Peyer's patch (tissue), 4 donors: Measurements from ENCODE around the gene LRRC25.

Experiments
- POLR2A ChIP-seq, 2 donors: fragments of 450-650 bp; IDR thresholded peaks; one replicate each; pipeline ENCODE4 v1.5.1; 2017; ENCODE audit warnings: antibody characterized with exemption in 2 of 2, mild to moderate bottlenecking in 2 of 2, moderate library complexity in 2 of 2
- TF ChIP-seq, protein P1 (sequence below), 6 experiments: fragments of 450-650 bp in 4 of 6; fragments of 200-600 bp in 2 of 6; sonication (generic) in 1 of 6; IDR thresholded peaks; one replicate each; pipeline ENCODE4 v1.5.1; 2017 to 2019; ENCODE audit warnings: antibody characterized with exemption in 6 of 6, mild to moderate bottlenecking in 3 of 6, moderate library complexity in 1 of 6

DNA sequence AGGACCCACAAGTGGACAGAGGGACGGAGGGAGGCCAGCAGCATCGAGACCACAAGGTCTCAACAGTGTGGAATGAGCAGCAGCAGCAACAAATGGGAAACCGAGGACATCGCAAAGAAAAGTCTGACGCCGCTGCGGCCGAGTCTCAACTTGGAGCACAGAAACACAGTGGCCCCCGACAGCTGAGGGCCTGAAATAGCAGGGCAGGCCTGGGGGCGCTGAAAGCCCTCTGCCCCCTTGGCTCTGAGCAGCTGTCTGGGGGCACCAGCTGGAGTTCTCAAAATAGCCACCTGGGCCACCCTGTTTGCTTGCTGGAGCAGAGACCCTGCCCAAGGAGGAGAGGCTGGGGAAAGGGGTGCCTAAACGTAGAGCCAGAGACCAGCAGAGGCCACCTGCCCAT lies 46.4 kb upstream of the LRRC25 start:
- TF ChIP-seq, protein P1, sequence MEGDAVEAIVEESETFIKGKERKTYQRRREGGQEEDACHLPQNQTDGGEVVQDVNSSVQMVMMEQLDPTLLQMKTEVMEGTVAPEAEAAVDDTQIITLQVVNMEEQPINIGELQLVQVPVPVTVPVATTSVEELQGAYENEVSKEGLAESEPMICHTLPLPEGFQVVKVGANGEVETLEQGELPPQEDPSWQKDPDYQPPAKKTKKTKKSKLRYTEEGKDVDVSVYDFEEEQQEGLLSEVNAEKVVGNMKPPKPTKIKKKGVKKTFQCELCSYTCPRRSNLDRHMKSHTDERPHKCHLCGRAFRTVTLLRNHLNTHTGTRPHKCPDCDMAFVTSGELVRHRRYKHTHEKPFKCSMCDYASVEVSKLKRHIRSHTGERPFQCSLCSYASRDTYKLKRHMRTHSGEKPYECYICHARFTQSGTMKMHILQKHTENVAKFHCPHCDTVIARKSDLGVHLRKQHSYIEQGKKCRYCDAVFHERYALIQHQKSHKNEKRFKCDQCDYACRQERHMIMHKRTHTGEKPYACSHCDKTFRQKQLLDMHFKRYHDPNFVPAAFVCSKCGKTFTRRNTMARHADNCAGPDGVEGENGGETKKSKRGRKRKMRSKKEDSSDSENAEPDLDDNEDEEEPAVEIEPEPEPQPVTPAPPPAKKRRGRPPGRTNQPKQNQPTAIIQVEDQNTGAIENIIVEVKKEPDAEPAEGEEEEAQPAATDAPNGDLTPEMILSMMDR (IDR thresholded peaks at IDR 0.05) = no peak
- TF ChIP-seq POLR2A (IDR thresholded peaks at IDR 0.05) = no peak
